ENCODE measurements around the gene AP1S2. TPM values are rescaled to one million over a fixed set of nuclear protein-coding genes. Genes with fewer than 3 reads are reported as not detected.

AP1S2 gene
- polyA plus RNA-seq, 1 of the 3 experiments (the other 2 are of a cell fraction): 17.7 TPM

GRCh38 chrX:15864629-15865028 is 10.0 kb upstream of the AP1S2 start:
- Histone ChIP-seq H3F3A (replicated peaks; ENCODE audit: insufficient read depth) (no peaks in the 10 kb centered on the region), H3K4me1 (ENCODE audit: control insufficient read depth in 1 of 2, insufficient read depth in 2 of 2, low read depth in 1 of 2, low read length in 1 of 2) (no peaks in the 10 kb centered on the region), H3K4me2 (no peak overlapping the region), H3K27me3 (ENCODE audit: insufficient read depth) (peaks cover 12% of the 10 kb centered on the region; the same call in 1 of the 2 replicates), H3K79me2 (ENCODE audit: insufficient read depth) (no peaks in the 10 kb centered on the region), H3K9ac (no peak overlapping the region), H3K9me2 (no peaks in the 10 kb centered on the region), H3K4me3 (ENCODE audit: low read depth in 2 of 2, low read length in 1 of 2) (no peak overlapping the region), H3K36me3 (replicated peaks in 1 of 2; ENCODE audit: control insufficient read depth in 1 of 2, insufficient read depth in 2 of 2, low read length in 1 of 2) (no peaks in the 10 kb centered on the region), H2AFZ (ENCODE audit: low read depth) (no peak overlapping the region), H3K27ac (ENCODE audit: low read depth in 2 of 2, low read length in 1 of 2) (no peak overlapping the region), H3K9me3 (no peaks in the 10 kb centered on the region), H4K20me1 (ENCODE audit: insufficient read depth) (no peaks in the 10 kb centered on the region)
- CTCF ChIA-PET: no interaction called here
- TF ChIP-seq MAX (IDR thresholded peaks at IDR 0.05; ENCODE audit: low read depth): no peak
- TF ChIP-seq RFX5 (IDR thresholded peaks at IDR 0.05; ENCODE audit: low read length): no peak
- no peak for TF ChIP-seq MEF2A (IDR thresholded peaks at IDR 0.05; ENCODE audit: borderline replicate concordance, low read depth)
- TF ChIP-seq, protein P1, sequence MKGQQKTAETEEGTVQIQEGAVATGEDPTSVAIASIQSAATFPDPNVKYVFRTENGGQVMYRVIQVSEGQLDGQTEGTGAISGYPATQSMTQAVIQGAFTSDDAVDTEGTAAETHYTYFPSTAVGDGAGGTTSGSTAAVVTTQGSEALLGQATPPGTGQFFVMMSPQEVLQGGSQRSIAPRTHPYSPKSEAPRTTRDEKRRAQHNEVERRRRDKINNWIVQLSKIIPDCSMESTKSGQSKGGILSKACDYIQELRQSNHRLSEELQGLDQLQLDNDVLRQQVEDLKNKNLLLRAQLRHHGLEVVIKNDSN (IDR thresholded peaks at IDR 0.05; ENCODE audit: borderline replicate concordance, low read depth): no peak
- TF ChIP-seq JUND (IDR thresholded peaks at IDR 0.05): no peak
- no peak for TF ChIP-seq ZBTB33 (IDR thresholded peaks at IDR 0.05; ENCODE audit: borderline replicate concordance, low read depth)
- TF ChIP-seq SIN3A (IDR thresholded peaks at IDR 0.05; ENCODE audit: borderline replicate concordance, low read depth, low read length): no peak
- TF ChIP-seq, protein P2, sequence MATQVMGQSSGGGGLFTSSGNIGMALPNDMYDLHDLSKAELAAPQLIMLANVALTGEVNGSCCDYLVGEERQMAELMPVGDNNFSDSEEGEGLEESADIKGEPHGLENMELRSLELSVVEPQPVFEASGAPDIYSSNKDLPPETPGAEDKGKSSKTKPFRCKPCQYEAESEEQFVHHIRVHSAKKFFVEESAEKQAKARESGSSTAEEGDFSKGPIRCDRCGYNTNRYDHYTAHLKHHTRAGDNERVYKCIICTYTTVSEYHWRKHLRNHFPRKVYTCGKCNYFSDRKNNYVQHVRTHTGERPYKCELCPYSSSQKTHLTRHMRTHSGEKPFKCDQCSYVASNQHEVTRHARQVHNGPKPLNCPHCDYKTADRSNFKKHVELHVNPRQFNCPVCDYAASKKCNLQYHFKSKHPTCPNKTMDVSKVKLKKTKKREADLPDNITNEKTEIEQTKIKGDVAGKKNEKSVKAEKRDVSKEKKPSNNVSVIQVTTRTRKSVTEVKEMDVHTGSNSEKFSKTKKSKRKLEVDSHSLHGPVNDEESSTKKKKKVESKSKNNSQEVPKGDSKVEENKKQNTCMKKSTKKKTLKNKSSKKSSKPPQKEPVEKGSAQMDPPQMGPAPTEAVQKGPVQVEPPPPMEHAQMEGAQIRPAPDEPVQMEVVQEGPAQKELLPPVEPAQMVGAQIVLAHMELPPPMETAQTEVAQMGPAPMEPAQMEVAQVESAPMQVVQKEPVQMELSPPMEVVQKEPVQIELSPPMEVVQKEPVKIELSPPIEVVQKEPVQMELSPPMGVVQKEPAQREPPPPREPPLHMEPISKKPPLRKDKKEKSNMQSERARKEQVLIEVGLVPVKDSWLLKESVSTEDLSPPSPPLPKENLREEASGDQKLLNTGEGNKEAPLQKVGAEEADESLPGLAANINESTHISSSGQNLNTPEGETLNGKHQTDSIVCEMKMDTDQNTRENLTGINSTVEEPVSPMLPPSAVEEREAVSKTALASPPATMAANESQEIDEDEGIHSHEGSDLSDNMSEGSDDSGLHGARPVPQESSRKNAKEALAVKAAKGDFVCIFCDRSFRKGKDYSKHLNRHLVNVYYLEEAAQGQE (IDR thresholded peaks at IDR 0.05; ENCODE audit: low read depth, low read length): no peak
- TF ChIP-seq RAD21 (IDR thresholded peaks at IDR 0.05; ENCODE audit: low read length): no peak
- TF ChIP-seq GATA2 (CRISPR knock-in tag; IDR thresholded peaks at IDR 0.05): no peak
- no peak for TF ChIP-seq POLR2AphosphoS5 (IDR thresholded peaks at IDR 0.05; ENCODE audit: low read depth, low read length)
- no peak for TF ChIP-seq YY1 (IDR thresholded peaks at IDR 0.05; ENCODE audit: low read depth)
- no peak for DNase-seq
- POLR2A ChIA-PET: interaction anchor here (0.8 kb wide), 1 partner anchor 10 kb away, joined by 3 read pairs; the partner anchor contains the start of gene AP1S2

All from SK-N-SH (cell line).